Lower leg skin (tissue), 4 donors: Measurements from ENCODE around the gene FSTL1. TPM values are rescaled to one million over a fixed set of nuclear protein-coding genes. Genes with fewer than 3 reads are reported as not detected.
A peak's percentile ranks its signal among the peaks of the same experiment; 100 is the strongest.

Source experiments
- DNase-seq, 2 donors: peaks; one replicate each; pipeline ENCODE4 v3.0.0-alpha.2; 2019; ENCODE audit warnings: low spot score in 2 of 2
- H3K4me3 ChIP-seq: fragments of 200-600 bp; sonication (generic); 2 replicates; pipeline ENCODE4 v1.5.1; 2017; ENCODE audit warnings: mild to moderate bottlenecking, low read depth; ENCODE audit not compliant: poor library complexity, severe bottlenecking
- CTCF ChIP-seq, 3 donors: fragments of 450-650 bp; IDR thresholded peaks; one replicate each; pipeline ENCODE4 v1.5.1; 2016; ENCODE audit warnings: antibody characterized with exemption in 3 of 3, mild to moderate bottlenecking in 3 of 3, moderate library complexity in 2 of 3
- POLR2A ChIP-seq, 2 donors: fragments of 450-650 bp; IDR thresholded peaks; one replicate each; pipeline ENCODE4 v1.6.1; 2016 to 2017; ENCODE audit warnings: antibody characterized with exemption in 2 of 2, mild to moderate bottlenecking in 1 of 2, moderate library complexity in 1 of 2
- WGBS, 2 donors: methylation state at CpG; one replicate each; pipeline ENCODE4 v1.1.5; 2018; 5-methylcytosine and 5-hydroxymethylcytosine counted together
- intact Hi-C: fragments of 100-400 bp; cut with DNase I; formaldehyde crosslinking; loops from one replicate; pipeline ENCODE4 v1.15.0; 2023; ENCODE audit warnings: low total_unique reads
- total RNA-seq, 4 donors: library from RNA; depleted of rRNA; stranded (reverse); fragments of >200 nt; gene quantifications; one replicate each; pipeline ENCODE4 v1.1.0, GENCODE V29; 2016

Gene FSTL1
- total RNA-seq, 4 donors from 2014 or later: 52.8 to 207 (median 104) TPM

- TF ChIP-seq CTCF (IDR thresholded peaks at IDR 0.05) (no peak), POLR2A (IDR thresholded peaks at IDR 0.05) (no peak)
- WGBS, 2 donors: 55 to 62% methylated on average over 5 of the region's 5 CpGs
- intact Hi-C loops: no loop called here
- peak in 1 of 2 donors; percentile 26 for DNase-seq
- no peak overlapping the region for H3K4me3 ChIP-seq
These were observed 25.7 kb downstream of the FSTL1 start for GRCh38 chr3:120424976-120425570.

- peak in 1 of 2 donors; percentile 83 for DNase-seq
- TF ChIP-seq POLR2A (IDR thresholded peaks at IDR 0.05) (no peak), CTCF (IDR thresholded peaks at IDR 0.05) (no peak)
- 57 to 58% methylated on average over 6 of the region's 6 CpGs for WGBS, 2 donors
- intact Hi-C loops: no loop called here
- no peak overlapping the region for H3K4me3 ChIP-seq
These were observed 26.3 kb downstream of the FSTL1 start for GRCh38 chr3:120424506-120424905.

- intact Hi-C loops: no loop called here
- DNase-seq: no peak
- WGBS, 2 donors: 73 to 91% methylated on average over 4 of the region's 4 CpGs
- H3K4me3 ChIP-seq: no peak overlapping the region
- no peak for TF ChIP-seq CTCF (IDR thresholded peaks at IDR 0.05)
- TF ChIP-seq POLR2A (IDR thresholded peaks at IDR 0.05): no peak
These were observed 27.4 kb downstream of the FSTL1 start for GRCh38 chr3:120423432-120423831.

- H3K4me3 ChIP-seq: no peak overlapping the region
- 89 to 91% methylated on average over 2 of the region's 2 CpGs for WGBS, 2 donors
- DNase-seq: no peak
- intact Hi-C loops: no loop called here
- TF ChIP-seq CTCF (IDR thresholded peaks at IDR 0.05) (no peak), POLR2A (IDR thresholded peaks at IDR 0.05) (no peak)
These were observed 28.9 kb downstream of the FSTL1 start for GRCh38 chr3:120421926-120422325.

GRCh38 chr3:120420928-120421551, 29.8 kb downstream of the FSTL1 start:
- no peak overlapping the region for H3K4me3 ChIP-seq
- WGBS, 2 donors: 33 to 34% methylated on average over 6 of the region's 6 CpGs
- intact Hi-C loops: no loop called here
- no peak for DNase-seq
- TF ChIP-seq CTCF (IDR thresholded peaks at IDR 0.05) (no peak), POLR2A (IDR thresholded peaks at IDR 0.05) (no peak)
